Liver (tissue), 3 donors: ENCODE results near the gene PLA2G4F.

Source experiments
- CTCF ChIP-seq: fragments of 150-350 bp; IDR thresholded peaks from 2 replicates; pipeline ENCODE4 v1.5.1; 2017; ENCODE audit warnings: improper control_type of control experiment, low read depth, low read length; ENCODE audit not compliant: missing input control
- JUND ChIP-seq, 2 donors: IDR thresholded peaks; 2 replicates each; pipeline ENCODE4 v1.6.1; 2016; ENCODE audit warnings: antibody characterized with exemption in 2 of 2
- RAD21 ChIP-seq, 2 donors: IDR thresholded peaks; 2 replicates each; pipeline ENCODE4 v1.6.1; 2016; ENCODE audit warnings: antibody characterized with exemption in 2 of 2, mild to moderate bottlenecking in 2 of 2
- YY1 ChIP-seq: IDR thresholded peaks from 2 replicates; pipeline ENCODE4 v1.6.1; 2016; ENCODE audit warnings: antibody characterized with exemption, mild to moderate bottlenecking
- TF ChIP-seq, protein P1 (sequence below): IDR thresholded peaks from 2 replicates; pipeline ENCODE4 v1.6.1; 2016; ENCODE audit warnings: antibody characterized with exemption
- donor health status: healthy.
- donor health status: healthy.

GRCh38 chr15:42193383-42193782, 36.9 kb upstream of the PLA2G4F start:
- TF ChIP-seq, protein P1, sequence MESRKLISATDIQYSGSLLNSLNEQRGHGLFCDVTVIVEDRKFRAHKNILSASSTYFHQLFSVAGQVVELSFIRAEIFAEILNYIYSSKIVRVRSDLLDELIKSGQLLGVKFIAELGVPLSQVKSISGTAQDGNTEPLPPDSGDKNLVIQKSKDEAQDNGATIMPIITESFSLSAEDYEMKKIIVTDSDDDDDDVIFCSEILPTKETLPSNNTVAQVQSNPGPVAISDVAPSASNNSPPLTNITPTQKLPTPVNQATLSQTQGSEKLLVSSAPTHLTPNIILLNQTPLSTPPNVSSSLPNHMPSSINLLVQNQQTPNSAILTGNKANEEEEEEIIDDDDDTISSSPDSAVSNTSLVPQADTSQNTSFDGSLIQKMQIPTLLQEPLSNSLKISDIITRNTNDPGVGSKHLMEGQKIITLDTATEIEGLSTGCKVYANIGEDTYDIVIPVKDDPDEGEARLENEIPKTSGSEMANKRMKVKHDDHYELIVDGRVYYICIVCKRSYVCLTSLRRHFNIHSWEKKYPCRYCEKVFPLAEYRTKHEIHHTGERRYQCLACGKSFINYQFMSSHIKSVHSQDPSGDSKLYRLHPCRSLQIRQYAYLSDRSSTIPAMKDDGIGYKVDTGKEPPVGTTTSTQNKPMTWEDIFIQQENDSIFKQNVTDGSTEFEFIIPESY, result no peak
- TF ChIP-seq CTCF (no peak), RAD21 (IDR thresholded peaks at IDR 0.05) (no peak), JUND (IDR thresholded peaks at IDR 0.05) (no peak), YY1 (no peak)
